H1 (cell line): Measurements from ENCODE around the gene ADPRHL1. TPM values are rescaled to one million over a fixed set of nuclear protein-coding genes. Genes with fewer than 3 reads are reported as not detected.

ENCODE experiments used
- ASH2L ChIP-seq: fragments of 200-600, 300-600 bp; sonication (generic); IDR thresholded peaks from one replicate; pipeline ENCODE4 v1.7.1; 2017; ENCODE audit warnings: low read length
- BCL11A ChIP-seq, 2 experiments: IDR thresholded peaks; one replicate each; pipeline ENCODE4 v1.6.1; 2011; ENCODE audit warnings: low read depth in 2 of 2, low read length in 2 of 2, mild to moderate bottlenecking in 2 of 2
- CHD7 ChIP-seq: fragments of 300-600 bp; sonication (generic); IDR thresholded peaks from 2 replicates; pipeline ENCODE4 v1.7.1; 2012; ENCODE audit warnings: low read length, moderate library complexity, mild to moderate bottlenecking, inconsistent platforms; ENCODE audit not compliant: insufficient replicate concordance
- PHF8 ChIP-seq: fragments of 200-600 bp; sonication (generic); conservative IDR thresholded peaks from 2 replicates; pipeline ENCODE4 v1.7.1; 2012; ENCODE audit warnings: low read depth, mild to moderate bottlenecking, inconsistent platforms, low read length, moderate library complexity
- SAP30 ChIP-seq: fragments of 300-600 bp; sonication (generic); IDR thresholded peaks from 2 replicates; pipeline ENCODE4 v1.7.1; 2012; ENCODE audit warnings: low read length, moderate library complexity, mild to moderate bottlenecking, inconsistent platforms; ENCODE audit not compliant: insufficient read depth, insufficient replicate concordance
- YY1 ChIP-seq: IDR thresholded peaks from 2 replicates; pipeline ENCODE4 v1.6.1; 2011; ENCODE audit warnings: low read depth, mild to moderate bottlenecking, low read length
- polyA plus RNA-seq, 7 experiments: library from polyadenylated mRNA; depleted of rRNA in 3 of 7; stranded (reverse) in 5 of 7; unstranded in 2 of 7; fragments of >200 nt in 5 of 7; fragments of 200-250 nt in 2 of 7; gene quantifications; 1 replicate in 5 of 7; 2 replicates in 1 of 7; 4 replicates in 1 of 7; pipeline versions ENCODE4 v1.2.1 to v1.2.3, GENCODE V29; 2011 to 2013; ENCODE audit warnings: missing spikeins in 2 of 7, mixed read lengths in 2 of 7
- total RNA-seq: library from RNA; stranded (reverse); fragmentation: NEBNext Ultra II Directional; extraction: Animal tissue kit (Norgen Biotek cat#: 25700); gene quantifications from 2 replicates; pipeline ENCODE4 v1.2.1, GENCODE V29; 2021

The ADPRHL1 gene
- total and polyA plus RNA-seq, 2 of the 8 experiments (the other 6 are each of a cell fraction or from before 2014, with no cell fraction given) = 0.74 to 1.7 TPM

DNA sequence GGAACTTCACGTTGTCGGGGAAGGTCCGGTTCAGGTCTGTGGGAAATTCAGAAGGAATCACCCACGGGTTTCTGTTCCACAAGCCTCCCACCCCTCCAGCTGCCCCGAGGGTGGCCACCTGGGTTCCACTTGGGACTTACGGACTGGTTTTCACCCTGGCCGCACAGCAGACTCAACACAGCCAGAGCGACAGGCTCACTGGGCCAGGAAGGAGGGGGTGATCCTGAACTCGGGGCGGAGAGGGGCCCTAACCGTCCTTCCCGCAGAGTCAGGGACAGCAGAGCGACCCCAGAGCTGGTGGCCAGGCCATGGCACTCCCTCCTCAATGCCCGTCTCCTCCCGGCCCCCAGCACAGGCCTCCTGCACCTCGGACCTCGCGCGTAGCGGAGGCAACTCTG, 102.4 kb downstream of the ADPRHL1 start (continued):
- TF ChIP-seq CHD7 = no peak
- TF ChIP-seq ASH2L = no peak
- no peak for TF ChIP-seq SAP30
- TF ChIP-seq PHF8 = no peak
- no peak for TF ChIP-seq BCL11A (IDR thresholded peaks at IDR 0.05; ENCODE audit: low read depth in 2 of 2, low read length in 2 of 2)
- TF ChIP-seq YY1 = no peak
